WTC11 (cell line): Measurements from ENCODE around the gene RIN2. TPM values are rescaled to one million over a fixed set of nuclear protein-coding genes. Genes with fewer than 3 reads are reported as not detected.

ENCODE experiments used
- ATAC-seq: fragments of 200-7000 bp; cut with Tn5 transposase; 2 replicates; pipeline ENCODE4 v1.10.0; 2021; ENCODE audit warnings: mild to moderate bottlenecking, moderate library complexity
- CTCF ChIA-PET: fragments of 300-600 bp; sonication (Branson Sonifier 250); formaldehyde crosslinking; loops from one replicate; lab custom pipeline; 2021; ENCODE audit warnings: antibody characterized with exemption; lab: Charles Lee
- POLR2A ChIA-PET: fragments of 350-600 bp; sonication (Branson Sonifier 250); formaldehyde crosslinking; loops from one replicate; lab custom pipeline; 2021; ENCODE audit warnings: antibody characterized with exemption; lab: Charles Lee
- DNase-seq: peaks from one replicate; pipeline ENCODE4 v3.0.0; 2021; ENCODE audit warnings: low spot score
- H3K27ac Mint-ChIP-seq: 2 replicates; pipeline ENCODE4 v1.8.0; 2021; ENCODE audit warnings: mixed read lengths
- H3K27me3 Mint-ChIP-seq: 2 replicates; pipeline ENCODE4 v1.8.0; 2021; ENCODE audit warnings: low read depth, mild to moderate bottlenecking, moderate library complexity, mixed read lengths
- H3K36me3 Mint-ChIP-seq: 2 replicates; pipeline ENCODE4 v1.8.0; 2021; ENCODE audit warnings: mixed read lengths
- H3K4me1 Mint-ChIP-seq: 2 replicates; pipeline ENCODE4 v1.8.0; 2022; ENCODE audit warnings: mixed read lengths
- H3K4me3 Mint-ChIP-seq: 2 replicates; pipeline ENCODE4 v1.8.0; 2021; ENCODE audit warnings: mild to moderate bottlenecking, moderate library complexity, mixed read lengths
- H3K9me3 Mint-ChIP-seq: 2 replicates; pipeline ENCODE4 v1.8.0; 2021; ENCODE audit warnings: mixed read lengths
- ATF3 ChIP-seq: sonication (generic); formaldehyde crosslinking; conservative IDR thresholded peaks from 2 replicates; pipeline ENCODE4 v1.8.1; 2022; ENCODE audit warnings: mild to moderate bottlenecking, missing genetic modification reagents
- CREB1 ChIP-seq: sonication (generic); formaldehyde crosslinking; IDR thresholded peaks from 2 replicates; pipeline ENCODE4 v1.8.0; 2023; ENCODE audit warnings: mild to moderate bottlenecking, missing genetic modification reagents
- CREM ChIP-seq: sonication (generic); formaldehyde crosslinking; IDR thresholded peaks from 2 replicates; pipeline ENCODE4 v1.8.1; 2022; ENCODE audit warnings: mild to moderate bottlenecking, missing genetic modification reagents, moderate library complexity
- CTCF ChIP-seq: fragments of 200-600 bp; IDR thresholded peaks from 2 replicates; pipeline ENCODE4 v1.8.0; 2022; ENCODE audit warnings: antibody characterized with exemption
- HMGA2 ChIP-seq: fragments of 250-450 bp; sonication (Bioruptor Pico); IDR thresholded peaks from 2 replicates; pipeline ENCODE4 v1.4.0; 2021; ENCODE audit warnings: mild to moderate bottlenecking, moderate library complexity
- RELA ChIP-seq: sonication (generic); formaldehyde crosslinking; IDR thresholded peaks from 2 replicates; pipeline ENCODE4 v1.8.1; 2022; ENCODE audit warnings: missing genetic modification reagents, mild to moderate bottlenecking, borderline replicate concordance
- SMAD4 ChIP-seq: sonication (generic); formaldehyde crosslinking; IDR thresholded peaks from 2 replicates; pipeline ENCODE4 v1.8.0; 2022; ENCODE audit warnings: mild to moderate bottlenecking, missing genetic modification reagents
- TEAD4 ChIP-seq: sonication (generic); formaldehyde crosslinking; IDR thresholded peaks from 2 replicates; pipeline ENCODE4 v1.8.0; 2022; ENCODE audit warnings: mild to moderate bottlenecking, missing genetic modification reagents
- ZNF219 ChIP-seq: sonication (generic); formaldehyde crosslinking; IDR thresholded peaks from 2 replicates; pipeline ENCODE4 v1.8.0; 2023; ENCODE audit warnings: missing genetic modification reagents, mild to moderate bottlenecking, borderline replicate concordance
- ZNF232 ChIP-seq: sonication (generic); formaldehyde crosslinking; IDR thresholded peaks from 2 replicates; pipeline ENCODE4 v1.8.0; 2022; ENCODE audit warnings: mild to moderate bottlenecking, missing genetic modification reagents
- total RNA-seq: library from RNA; stranded (reverse); gene quantifications from 3 replicates; pipeline ENCODE4 v1.2.3, GENCODE V29; 2021
- TF ChIP-seq, protein P1 (sequence below): sonication (generic); formaldehyde crosslinking; IDR thresholded peaks from 2 replicates; pipeline ENCODE4 v1.8.1; 2022; ENCODE audit warnings: missing genetic modification reagents, borderline replicate concordance
- TF ChIP-seq, protein P2 (sequence below): sonication (generic); formaldehyde crosslinking; IDR thresholded peaks from 2 replicates; pipeline ENCODE4 v1.8.1; 2022; ENCODE audit warnings: low read depth, mild to moderate bottlenecking, moderate library complexity, missing genetic modification reagents, borderline replicate concordance
- TF ChIP-seq, protein P3 (sequence below): sonication (generic); formaldehyde crosslinking; IDR thresholded peaks from 2 replicates; pipeline ENCODE4 v1.8.1; 2023; ENCODE audit warnings: mild to moderate bottlenecking, missing genetic modification reagents, moderate library complexity
- TF ChIP-seq, protein P4 (sequence below): sonication (generic); formaldehyde crosslinking; IDR thresholded peaks from 2 replicates; pipeline ENCODE4 v1.8.1; 2022; ENCODE audit warnings: mild to moderate bottlenecking, moderate library complexity, missing genetic modification reagents
- TF ChIP-seq, protein P5 (sequence below): fragments of 250-450 bp; sonication (Bioruptor Pico); IDR thresholded peaks from 2 replicates; pipeline ENCODE4 v1.9.0; 2021; ENCODE audit warnings: mild to moderate bottlenecking
- TF ChIP-seq, protein P6 (sequence below): fragments of 250-450 bp; sonication (Bioruptor Pico); IDR thresholded peaks from 2 replicates; pipeline ENCODE4 v1.8.0; 2021; ENCODE audit warnings: mild to moderate bottlenecking
- TF ChIP-seq, protein P7 (sequence below): sonication (generic); formaldehyde crosslinking; IDR thresholded peaks from 2 replicates; pipeline ENCODE4 v1.8.0; 2023; ENCODE audit warnings: mild to moderate bottlenecking, missing genetic modification reagents
- TF ChIP-seq, protein P8 (sequence below): sonication (generic); formaldehyde crosslinking; IDR thresholded peaks from 2 replicates; pipeline ENCODE4 v1.8.0; 2022; ENCODE audit warnings: mild to moderate bottlenecking, missing genetic modification reagents
- TF ChIP-seq, protein P9 (sequence below): sonication (generic); formaldehyde crosslinking; IDR thresholded peaks from 2 replicates; pipeline ENCODE4 v1.8.0; 2022; ENCODE audit warnings: mild to moderate bottlenecking, missing genetic modification reagents

Gene RIN2
- total RNA-seq, 1 experiment from 2014 or later: 4.3 TPM

GRCh38 chr20:19769507-19769906 lies 11.4 kb downstream of the RIN2 start:
- H3K4me3 Mint-ChIP-seq: no peak overlapping the region
- TF ChIP-seq, protein P1, sequence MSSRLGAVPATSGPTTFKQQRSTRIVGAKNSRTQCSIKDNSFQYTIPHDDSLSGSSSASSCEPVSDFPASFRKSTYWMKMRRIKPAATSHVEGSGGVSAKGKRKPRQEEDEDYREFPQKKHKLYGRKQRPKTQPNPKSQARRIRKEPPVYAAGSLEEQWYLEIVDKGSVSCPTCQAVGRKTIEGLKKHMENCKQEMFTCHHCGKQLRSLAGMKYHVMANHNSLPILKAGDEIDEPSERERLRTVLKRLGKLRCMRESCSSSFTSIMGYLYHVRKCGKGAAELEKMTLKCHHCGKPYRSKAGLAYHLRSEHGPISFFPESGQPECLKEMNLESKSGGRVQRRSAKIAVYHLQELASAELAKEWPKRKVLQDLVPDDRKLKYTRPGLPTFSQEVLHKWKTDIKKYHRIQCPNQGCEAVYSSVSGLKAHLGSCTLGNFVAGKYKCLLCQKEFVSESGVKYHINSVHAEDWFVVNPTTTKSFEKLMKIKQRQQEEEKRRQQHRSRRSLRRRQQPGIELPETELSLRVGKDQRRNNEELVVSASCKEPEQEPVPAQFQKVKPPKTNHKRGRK (CRISPR knock-in tag): no peak
- TF ChIP-seq, protein P2, sequence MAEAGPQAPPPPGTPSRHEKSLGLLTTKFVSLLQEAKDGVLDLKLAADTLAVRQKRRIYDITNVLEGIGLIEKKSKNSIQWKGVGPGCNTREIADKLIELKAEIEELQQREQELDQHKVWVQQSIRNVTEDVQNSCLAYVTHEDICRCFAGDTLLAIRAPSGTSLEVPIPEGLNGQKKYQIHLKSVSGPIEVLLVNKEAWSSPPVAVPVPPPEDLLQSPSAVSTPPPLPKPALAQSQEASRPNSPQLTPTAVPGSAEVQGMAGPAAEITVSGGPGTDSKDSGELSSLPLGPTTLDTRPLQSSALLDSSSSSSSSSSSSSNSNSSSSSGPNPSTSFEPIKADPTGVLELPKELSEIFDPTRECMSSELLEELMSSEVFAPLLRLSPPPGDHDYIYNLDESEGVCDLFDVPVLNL (CRISPR knock-in tag): no peak
- no peak for TF ChIP-seq SMAD4
- TF ChIP-seq, protein P3, sequence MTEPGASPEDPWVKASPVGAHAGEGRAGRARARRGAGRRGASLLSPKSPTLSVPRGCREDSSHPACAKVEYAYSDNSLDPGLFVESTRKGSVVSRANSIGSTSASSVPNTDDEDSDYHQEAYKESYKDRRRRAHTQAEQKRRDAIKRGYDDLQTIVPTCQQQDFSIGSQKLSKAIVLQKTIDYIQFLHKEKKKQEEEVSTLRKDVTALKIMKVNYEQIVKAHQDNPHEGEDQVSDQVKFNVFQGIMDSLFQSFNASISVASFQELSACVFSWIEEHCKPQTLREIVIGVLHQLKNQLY: no peak
- TF ChIP-seq TEAD4 (CRISPR knock-in tag): no peak
- no peaks in the 10 kb centered on the region for H3K9me3 Mint-ChIP-seq
- no peaks in the 10 kb centered on the region for H3K27me3 Mint-ChIP-seq
- H3K4me1 Mint-ChIP-seq: peaks cover 34% of the 10 kb centered on the region
- ATAC-seq (no peak), DNase-seq (no peak)
- CTCF ChIA-PET: interaction anchor here (0.7 to 3.5 kb wide), 4 partner anchors 10 to 19 kb away, joined by 3 to 19 read pairs (median 5); no protein-coding TSS in a partner anchor
- no peak overlapping the region for H3K27ac Mint-ChIP-seq
- POLR2A ChIA-PET: no interaction called here
- no peaks in the 10 kb centered on the region for H3K36me3 Mint-ChIP-seq

DNA sequence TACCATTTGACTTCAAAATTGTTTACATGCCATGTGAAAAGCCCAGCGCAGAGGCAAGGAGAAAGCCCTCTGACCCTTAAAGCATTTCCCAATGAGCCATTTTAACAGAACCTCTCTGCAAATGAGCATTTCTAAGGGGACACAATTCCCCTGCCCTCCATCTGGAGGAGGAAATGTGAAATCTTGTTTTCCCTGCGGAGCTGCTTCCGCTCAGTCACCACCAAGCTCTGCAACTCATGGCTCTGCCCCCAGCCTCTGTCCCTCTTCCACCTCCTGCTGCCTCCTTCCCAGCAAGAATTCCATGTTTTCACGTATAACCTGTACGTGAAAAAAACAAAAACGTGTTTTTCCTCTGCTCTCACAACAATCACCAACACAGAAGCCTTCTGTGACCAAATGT lies 12.3 kb downstream of the RIN2 start:
- peak; percentile 69 for ATAC-seq
- Mint-ChIP-seq H3K4me3 (no peak overlapping the region), H3K27ac (0 out of 2 replicates have a peak overlapping the region, but pooled peaks have one; percentile 53), H3K9me3 (no peaks in the 10 kb centered on the region), H3K36me3 (no peaks in the 10 kb centered on the region), H3K27me3 (no peaks in the 10 kb centered on the region), H3K4me1 (peaks cover 34% of the 10 kb centered on the region)
- CTCF ChIA-PET: interaction anchor here (0.5 to 3.5 kb wide), 9 partner anchors 11 to 866 kb away, joined by 3 to 19 read pairs (median 3); no protein-coding TSS in a partner anchor
- POLR2A ChIA-PET: no interaction called here
- DNase-seq: no peak
- TF ChIP-seq, protein P4, sequence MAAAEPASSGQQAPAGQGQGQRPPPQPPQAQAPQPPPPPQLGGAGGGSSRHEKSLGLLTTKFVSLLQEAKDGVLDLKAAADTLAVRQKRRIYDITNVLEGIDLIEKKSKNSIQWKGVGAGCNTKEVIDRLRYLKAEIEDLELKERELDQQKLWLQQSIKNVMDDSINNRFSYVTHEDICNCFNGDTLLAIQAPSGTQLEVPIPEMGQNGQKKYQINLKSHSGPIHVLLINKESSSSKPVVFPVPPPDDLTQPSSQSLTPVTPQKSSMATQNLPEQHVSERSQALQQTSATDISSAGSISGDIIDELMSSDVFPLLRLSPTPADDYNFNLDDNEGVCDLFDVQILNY (CRISPR knock-in tag): no peak
- no peak for TF ChIP-seq ATF3
- TF ChIP-seq, protein P5, sequence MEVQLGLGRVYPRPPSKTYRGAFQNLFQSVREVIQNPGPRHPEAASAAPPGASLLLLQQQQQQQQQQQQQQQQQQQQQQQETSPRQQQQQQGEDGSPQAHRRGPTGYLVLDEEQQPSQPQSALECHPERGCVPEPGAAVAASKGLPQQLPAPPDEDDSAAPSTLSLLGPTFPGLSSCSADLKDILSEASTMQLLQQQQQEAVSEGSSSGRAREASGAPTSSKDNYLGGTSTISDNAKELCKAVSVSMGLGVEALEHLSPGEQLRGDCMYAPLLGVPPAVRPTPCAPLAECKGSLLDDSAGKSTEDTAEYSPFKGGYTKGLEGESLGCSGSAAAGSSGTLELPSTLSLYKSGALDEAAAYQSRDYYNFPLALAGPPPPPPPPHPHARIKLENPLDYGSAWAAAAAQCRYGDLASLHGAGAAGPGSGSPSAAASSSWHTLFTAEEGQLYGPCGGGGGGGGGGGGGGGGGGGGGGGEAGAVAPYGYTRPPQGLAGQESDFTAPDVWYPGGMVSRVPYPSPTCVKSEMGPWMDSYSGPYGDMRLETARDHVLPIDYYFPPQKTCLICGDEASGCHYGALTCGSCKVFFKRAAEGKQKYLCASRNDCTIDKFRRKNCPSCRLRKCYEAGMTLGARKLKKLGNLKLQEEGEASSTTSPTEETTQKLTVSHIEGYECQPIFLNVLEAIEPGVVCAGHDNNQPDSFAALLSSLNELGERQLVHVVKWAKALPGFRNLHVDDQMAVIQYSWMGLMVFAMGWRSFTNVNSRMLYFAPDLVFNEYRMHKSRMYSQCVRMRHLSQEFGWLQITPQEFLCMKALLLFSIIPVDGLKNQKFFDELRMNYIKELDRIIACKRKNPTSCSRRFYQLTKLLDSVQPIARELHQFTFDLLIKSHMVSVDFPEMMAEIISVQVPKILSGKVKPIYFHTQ (CRISPR knock-in tag): no peak
- no peak for TF ChIP-seq CTCF
- TF ChIP-seq, protein P6, sequence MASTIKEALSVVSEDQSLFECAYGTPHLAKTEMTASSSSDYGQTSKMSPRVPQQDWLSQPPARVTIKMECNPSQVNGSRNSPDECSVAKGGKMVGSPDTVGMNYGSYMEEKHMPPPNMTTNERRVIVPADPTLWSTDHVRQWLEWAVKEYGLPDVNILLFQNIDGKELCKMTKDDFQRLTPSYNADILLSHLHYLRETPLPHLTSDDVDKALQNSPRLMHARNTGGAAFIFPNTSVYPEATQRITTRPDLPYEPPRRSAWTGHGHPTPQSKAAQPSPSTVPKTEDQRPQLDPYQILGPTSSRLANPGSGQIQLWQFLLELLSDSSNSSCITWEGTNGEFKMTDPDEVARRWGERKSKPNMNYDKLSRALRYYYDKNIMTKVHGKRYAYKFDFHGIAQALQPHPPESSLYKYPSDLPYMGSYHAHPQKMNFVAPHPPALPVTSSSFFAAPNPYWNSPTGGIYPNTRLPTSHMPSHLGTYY: no peak
- TF ChIP-seq, protein P7, sequence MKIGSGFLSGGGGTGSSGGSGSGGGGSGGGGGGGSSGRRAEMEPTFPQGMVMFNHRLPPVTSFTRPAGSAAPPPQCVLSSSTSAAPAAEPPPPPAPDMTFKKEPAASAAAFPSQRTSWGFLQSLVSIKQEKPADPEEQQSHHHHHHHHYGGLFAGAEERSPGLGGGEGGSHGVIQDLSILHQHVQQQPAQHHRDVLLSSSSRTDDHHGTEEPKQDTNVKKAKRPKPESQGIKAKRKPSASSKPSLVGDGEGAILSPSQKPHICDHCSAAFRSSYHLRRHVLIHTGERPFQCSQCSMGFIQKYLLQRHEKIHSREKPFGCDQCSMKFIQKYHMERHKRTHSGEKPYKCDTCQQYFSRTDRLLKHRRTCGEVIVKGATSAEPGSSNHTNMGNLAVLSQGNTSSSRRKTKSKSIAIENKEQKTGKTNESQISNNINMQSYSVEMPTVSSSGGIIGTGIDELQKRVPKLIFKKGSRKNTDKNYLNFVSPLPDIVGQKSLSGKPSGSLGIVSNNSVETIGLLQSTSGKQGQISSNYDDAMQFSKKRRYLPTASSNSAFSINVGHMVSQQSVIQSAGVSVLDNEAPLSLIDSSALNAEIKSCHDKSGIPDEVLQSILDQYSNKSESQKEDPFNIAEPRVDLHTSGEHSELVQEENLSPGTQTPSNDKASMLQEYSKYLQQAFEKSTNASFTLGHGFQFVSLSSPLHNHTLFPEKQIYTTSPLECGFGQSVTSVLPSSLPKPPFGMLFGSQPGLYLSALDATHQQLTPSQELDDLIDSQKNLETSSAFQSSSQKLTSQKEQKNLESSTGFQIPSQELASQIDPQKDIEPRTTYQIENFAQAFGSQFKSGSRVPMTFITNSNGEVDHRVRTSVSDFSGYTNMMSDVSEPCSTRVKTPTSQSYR (CRISPR knock-in tag): no peak
- TF ChIP-seq TEAD4 (CRISPR knock-in tag): no peak
- no peak for TF ChIP-seq RELA (CRISPR knock-in tag)
- TF ChIP-seq ZNF219: no peak
- TF ChIP-seq CREM: no peak
- TF ChIP-seq, protein P8, sequence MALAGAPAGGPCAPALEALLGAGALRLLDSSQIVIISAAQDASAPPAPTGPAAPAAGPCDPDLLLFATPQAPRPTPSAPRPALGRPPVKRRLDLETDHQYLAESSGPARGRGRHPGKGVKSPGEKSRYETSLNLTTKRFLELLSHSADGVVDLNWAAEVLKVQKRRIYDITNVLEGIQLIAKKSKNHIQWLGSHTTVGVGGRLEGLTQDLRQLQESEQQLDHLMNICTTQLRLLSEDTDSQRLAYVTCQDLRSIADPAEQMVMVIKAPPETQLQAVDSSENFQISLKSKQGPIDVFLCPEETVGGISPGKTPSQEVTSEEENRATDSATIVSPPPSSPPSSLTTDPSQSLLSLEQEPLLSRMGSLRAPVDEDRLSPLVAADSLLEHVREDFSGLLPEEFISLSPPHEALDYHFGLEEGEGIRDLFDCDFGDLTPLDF (CRISPR knock-in tag): no peak
- TF ChIP-seq, protein P9, sequence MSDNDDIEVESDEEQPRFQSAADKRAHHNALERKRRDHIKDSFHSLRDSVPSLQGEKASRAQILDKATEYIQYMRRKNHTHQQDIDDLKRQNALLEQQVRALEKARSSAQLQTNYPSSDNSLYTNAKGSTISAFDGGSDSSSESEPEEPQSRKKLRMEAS (CRISPR knock-in tag): no peak
- no peak for TF ChIP-seq HMGA2
- no peak for TF ChIP-seq ZNF232 (CRISPR knock-in tag)
- TF ChIP-seq CREB1: no peak
